ENCODE results near the gene MSL3.
A peak's percentile ranks its signal among the peaks of the same experiment; 100 is the strongest.

Gene MSL3

DNA sequence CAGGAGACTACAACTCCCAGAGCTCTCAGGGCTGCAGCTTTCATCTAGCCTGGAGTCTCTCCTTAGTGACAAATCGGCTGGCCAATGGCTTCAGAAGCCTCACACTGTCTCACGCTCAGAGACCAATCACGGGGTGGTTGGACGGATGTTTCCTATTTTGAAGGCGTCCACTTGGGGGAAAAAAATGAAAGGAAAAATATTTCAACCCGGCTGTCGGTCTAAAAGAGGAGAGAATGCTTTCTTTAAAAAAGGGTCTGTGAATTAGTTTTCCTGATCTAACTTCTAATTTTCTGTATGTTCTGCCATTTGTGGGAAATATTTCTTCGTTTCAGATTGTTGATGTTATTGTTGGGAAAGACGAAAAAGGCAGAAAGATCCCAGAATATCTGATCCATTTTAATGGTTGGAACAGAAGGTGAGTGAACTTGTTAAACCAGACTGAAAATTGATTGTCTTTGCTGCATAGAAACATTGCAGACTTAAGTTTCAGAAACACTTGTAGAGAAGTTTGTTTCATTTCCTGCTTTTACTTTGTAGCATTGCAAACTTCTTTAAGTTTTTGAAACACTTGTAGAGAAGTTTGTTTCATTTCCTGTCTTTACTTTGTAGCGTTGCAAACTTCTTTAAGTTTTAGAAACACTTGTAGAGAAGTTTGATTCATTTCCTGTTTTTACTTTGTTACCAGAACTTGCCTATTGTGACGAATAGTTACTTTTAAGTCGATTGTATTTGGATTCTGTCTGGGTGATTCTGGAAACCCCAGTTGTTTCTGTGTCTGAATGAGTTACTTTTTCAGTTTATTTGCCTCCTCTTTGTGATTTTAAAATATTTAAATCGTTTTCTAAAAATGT is 1.6 kb downstream of the MSL3 start:
- DNase-seq: peak; percentile 76 to 88

DNA sequence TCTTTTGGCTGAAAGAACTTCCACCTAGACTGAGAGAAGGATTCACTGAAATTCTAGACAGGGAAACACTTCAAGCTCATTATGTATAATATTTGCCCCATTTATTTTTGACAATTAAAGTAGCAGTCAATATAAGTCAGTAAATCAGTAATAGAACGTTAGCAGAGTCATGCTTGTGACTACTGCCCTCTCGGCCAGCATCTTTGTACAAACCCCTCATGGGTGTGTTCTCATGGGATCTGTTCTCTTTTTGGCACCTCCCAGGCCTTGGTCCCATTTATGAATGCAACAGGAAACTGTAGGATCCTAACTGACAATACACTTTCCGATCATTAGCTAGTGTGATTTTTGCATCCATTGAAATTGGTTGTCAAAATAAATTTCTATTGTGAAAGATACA is 2.9 kb downstream of the MSL3 start:
- DNase-seq: no peak

DNA sequence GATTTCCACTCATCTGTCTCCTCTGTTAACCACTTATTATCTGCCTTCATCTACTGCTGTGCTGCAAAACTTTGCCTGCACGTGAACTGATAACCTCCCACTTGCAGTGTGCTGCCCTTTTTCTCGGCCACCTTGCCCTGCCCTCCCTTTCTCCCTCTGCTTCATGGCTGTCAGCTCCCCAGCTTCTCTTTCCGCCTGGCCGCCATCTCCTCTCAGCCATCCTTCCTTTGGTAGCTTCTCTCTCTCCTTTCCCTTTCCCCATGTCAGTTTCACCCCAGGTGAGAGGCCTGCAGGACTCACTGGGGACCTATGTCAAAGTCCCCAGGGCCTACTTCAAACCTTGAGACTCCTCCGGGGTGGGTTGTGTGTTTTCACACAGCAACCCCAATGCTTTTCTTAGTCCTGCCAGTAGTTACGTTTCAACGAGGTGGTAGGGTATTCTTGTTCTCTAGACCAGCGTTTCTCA is 6.6 kb downstream of the MSL3 start:
- DNase-seq: no peak

DNA sequence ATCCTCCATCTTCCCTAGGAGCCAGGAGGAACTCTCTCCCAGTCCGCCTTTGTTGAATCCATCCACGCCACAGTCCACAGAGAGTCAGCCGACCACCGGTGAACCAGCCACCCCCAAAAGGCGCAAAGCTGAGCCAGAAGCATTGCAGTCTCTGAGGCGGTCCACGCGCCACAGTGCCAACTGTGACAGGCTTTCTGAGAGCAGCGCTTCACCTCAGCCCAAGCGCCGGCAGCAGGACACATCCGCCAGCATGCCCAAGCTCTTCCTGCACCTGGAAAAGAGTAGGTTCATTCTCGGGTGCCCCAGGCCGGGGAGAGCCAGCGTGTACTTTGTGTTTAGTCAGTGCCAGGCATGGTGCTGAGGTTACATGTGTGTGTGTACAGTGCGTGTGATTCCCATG is 7.4 kb downstream of the MSL3 start:
- no peak for DNase-seq

DNA sequence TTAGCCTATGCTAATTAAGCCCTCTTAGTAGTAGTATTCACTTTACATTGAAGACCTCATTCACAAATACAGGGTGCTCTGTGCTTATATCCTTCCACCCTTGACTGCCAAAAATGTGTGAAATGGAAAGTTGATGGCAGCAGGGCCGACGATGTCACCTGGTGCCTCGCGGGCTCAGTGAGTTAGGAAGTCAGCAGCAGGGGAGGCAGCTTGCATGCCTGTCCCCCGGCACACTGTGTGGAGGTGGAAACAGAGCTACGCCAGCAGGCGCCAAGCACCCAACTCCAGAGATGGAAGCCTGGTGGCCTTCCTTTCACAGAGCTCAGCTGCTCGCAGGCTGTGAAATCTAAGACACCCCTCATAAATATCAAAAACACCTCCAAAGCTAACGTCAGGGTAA is 8.4 kb downstream of the MSL3 start:
- no peak for DNase-seq

DNA sequence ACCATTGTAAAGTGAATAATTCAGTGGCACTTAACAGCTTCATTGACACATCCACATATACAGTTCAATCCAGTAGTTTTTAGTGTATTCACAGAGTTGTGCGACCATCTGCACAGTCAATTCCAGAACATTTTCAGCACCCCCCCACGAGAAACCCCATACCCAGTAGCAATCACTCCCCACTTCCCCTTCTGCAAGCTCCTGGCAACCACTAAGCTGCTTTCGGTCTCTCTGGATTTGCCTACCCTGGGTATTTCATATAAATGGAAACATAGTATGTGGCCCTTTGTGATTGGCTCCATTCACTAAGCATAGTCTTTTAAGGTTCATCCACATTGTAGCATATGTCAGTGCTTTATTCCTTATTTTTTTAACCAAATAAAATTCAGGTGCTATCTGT is 10.0 kb downstream of the MSL3 start:
- no peak for DNase-seq

DNA sequence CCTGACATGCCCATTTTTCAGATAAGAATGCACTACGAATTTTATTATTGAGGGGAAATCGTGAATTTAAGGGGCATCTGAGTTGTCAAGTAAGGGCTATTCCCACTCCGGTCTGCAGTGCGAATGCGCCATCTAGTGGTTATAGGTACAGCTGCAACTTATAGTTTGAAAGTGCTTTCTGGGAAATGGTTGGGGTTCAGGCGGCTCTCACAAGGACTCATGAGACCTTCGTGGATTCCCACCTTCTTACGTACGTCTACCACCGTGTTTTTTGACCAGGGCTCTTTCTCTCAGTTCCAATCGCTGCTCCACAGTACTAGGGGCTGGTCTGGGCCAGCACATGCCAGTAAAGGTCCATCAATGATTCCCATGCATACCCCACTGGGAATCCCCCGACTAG is 12.3 kb downstream of the MSL3 start:
- no peak for DNase-seq

DNA sequence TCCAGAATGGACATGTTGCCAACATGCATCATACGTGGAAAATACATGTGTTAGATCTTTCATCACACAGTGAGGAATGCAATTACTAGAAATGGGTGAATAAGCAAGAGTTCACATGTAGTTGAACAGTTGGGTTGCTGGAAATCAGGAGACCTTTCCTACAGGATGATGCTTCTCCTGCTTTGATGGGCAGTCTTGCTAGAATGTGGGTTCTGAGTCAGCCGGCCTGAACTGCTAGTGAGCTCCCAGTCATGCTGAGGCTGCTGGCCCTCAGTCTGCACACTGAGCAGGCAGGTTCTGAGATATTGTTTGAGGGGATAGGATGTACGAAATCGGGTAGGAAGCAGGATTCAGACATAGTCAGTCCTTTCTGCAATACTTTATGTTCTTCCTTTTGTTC is 20.2 kb downstream of the MSL3 start:
- DNase-seq: no peak

DNA sequence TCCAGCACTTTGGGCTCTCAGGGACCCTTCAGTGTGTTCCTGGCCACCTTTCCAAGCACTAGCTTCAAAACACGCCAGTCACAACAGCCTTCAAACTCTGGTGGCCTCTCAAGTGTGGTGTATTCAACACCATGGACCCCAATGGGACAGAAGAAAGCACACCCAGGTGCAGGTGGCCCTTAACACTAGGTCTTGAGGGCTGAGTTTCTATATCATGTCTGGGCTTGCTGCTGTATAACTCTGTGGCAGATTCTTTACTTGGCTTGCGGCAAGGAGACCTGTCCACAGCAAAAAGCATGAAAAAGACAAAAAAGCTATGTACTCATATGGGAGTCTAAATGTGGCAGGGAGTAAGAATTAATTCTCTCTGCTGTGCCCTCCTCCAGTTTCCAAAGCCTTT is 23.1 kb downstream of the MSL3 start:
- no peak for DNase-seq

DNA sequence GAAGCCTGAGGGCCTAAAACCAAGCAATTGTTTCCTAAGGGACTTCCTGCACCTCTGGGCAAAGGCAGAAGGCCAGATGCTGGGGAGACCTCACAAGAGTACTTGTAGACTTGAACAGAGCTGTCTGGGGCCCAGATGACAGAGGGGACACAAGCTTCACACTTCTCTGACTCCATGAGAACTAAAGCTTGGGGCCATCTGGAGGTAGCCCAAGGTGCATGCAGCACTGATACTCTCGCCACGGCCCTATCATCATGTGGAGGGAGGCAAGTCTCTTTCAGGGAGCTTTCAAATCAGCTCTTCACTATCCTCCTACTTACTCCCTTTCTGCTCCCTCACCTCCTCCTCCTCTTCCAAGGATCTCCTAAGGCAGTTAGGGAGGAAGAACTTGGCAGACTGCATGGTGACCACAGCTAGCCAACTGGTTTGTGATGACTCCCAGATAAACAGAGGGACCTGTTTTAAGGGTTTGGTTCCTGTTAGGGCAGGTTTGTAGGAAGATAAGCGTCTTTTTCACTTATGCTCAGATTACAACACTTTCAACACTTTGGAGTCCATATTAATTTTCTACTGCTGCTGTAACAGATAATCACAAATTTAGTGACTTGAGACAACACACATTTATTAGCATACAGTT is 23.8 kb downstream of the MSL3 start:
- no peak for DNase-seq

DNA sequence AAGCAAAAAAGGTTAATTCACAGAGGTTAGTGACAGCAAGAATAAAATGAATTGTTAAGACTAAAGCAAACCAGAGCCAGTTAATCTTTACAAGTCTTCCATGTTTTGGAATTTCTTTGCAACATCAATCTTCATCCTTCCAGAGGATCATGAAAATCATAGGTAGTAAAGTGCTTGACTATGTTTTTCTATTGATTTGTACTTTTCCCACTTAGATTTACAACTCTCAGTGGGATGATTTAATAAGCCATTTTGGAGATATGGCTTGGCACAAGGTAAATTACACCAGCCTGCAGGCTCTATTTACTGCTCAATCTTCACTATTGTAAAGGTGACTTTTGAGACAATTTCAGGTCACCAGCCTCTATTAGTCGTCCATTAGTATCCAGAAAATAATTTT is 26.5 kb downstream of the MSL3 start:
- DNase-seq: no peak

DNA sequence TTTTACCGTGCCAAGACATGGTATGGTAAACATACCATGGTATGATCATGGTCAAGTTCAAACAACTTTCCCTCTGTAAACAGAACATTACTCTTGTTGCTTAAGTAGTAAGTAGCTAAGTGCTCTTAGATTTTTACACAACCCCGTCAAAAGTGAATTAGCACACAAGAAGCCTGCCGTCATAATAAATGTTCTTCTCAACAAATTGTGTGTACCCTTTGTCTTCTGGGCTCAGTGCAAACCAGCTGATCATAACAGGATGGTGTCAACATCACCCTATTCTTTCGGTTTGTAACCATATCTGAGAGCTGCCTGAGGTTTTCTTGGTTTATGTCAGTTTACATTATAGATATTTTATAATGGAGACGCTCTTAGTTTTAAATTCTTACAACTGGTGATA is 28.8 kb downstream of the MSL3 start:
- no peak for DNase-seq

DNA sequence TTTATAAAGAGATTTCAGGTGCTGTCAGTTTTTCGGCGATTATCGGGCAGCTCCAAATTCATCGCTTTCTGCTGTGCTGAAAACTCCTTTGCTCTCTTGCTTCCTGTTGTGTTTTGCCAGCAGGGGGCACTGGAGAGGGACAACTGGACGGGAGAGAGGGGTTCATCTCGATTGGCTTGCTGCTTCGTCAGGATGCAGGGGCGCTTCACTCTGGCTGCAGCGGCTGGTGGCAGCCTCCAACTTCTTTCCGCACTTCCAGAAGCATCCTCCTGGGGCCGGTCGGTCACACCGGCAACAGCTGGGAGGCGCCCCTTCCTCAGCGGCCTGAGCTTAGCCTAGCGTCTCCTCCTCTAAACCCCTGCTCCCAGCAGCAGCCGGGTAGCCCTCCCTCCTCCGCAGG is 29.5 kb downstream of the MSL3 start:
- DNase-seq: no peak

DNA sequence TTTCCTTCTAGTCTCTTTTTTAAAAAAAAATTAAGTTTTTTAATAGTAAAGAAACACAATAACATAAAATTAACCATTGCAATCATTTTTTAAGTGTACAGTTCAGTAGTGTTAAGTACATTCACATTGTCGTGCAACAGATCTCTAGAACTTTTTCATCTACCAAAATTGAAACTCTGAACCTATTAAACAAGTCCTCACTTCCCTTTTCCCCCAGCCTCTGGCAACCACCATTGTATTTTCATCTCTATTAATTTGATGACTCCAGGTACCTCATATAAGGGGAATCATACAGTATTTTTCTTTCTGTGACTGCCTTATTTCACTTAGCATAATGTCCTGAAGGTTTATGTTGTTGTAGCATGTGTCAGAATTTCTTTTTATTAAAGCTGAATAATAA is 31.8 kb downstream of the MSL3 start:
- no peak for DNase-seq

DNA sequence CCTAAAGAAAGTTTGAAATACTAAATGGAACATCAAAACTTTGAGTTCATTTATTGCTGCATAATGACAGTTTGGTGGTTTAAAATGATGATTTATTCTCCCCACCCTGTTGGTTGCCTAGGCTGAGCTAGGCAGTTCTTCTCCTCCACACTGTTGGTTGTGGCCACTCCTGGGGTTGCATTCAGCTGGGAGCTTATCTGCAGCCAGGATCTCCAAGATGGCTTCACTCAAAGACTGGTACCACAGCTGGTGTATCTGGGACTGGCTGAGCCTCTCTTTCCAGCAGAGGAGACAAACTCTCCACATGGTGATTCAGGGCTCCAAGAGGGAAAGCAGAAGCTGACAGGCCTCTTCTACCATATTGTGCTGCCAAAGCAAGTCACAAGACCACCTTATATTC is 33.1 kb downstream of the MSL3 start:
- no peak for DNase-seq

DNA sequence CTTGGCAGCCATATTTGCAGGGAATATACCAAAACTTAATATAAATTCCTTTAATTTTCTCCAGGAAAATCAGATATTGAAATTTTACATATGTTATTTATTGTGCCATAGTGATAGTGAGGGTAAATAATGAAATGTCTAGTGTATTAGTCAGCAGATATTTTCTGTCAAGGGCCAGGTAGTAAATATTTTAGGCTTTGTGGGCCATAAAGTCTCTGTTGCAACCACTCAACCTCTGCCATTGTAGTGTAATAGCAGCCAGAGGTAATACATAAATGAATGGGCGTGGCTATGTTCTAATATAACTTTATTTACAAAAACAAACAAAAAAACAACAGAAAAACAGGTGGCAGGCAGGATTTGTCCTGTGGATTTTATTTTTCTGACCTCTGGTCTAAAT is 33.5 kb downstream of the MSL3 start:
- DNase-seq: no peak

DNA sequence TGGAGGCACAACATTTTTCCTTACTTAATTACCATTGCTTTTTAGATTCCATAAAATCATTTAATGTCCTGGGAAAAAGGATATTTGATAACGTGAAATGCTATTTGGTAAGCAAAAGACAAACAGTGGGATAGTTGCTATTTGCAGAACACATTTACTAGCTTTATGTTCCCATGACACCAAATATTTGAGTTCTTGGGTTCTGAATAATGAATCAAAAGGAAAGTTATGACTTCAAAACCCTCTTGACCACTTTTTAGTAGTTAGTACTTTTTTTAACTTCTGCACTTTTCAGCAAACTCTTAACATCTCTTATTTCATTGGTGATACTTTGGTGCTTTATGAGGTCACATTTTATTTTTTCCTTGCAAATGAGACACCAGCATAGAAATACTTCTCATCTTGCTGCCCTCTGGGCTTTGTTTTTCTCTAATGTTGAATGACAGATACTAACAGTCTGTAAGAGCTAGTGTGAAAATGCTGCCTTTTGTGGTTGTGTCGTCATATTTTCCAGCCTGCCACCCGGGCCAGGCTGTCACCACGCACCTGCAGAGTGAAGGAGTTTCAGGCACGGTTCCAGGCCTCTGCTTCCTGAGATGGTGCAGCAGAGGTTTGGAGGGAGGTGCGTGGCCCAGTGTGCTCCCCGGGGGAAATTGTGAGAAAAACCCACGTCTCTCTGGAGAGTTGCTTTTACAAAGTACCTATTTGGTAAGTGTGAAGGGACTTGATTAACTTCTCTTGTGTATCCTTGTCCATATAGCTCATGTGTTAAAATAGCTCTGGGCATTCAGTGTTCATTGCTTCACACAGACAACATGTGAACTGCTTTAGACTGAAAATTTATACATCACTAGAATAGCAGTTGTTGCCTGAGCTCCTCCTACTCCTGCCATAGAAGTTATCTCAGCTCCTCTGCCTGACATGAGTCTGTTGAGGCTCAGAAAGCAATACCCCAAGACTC is 34.7 kb downstream of the MSL3 start:
- no peak for DNase-seq

DNA sequence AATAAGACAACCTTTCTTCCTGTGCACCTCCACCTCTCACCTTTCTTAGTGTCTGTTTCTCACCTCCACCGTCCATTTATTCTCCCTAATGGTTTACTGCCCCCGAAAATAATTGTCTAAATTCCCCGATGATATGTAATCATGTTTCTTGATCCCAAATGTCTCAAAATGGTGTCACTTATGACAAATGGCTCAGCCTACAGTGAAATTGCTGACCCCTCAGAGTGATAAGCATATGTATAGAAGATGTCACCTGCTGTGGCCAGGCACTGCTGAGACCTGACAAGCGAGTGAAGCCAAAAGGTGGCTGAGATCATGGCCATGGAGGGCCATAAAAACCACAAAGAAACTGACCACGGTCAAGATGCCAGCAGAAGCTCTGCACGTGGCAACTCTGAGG is 35.7 kb downstream of the MSL3 start:
- no peak for DNase-seq

DNA sequence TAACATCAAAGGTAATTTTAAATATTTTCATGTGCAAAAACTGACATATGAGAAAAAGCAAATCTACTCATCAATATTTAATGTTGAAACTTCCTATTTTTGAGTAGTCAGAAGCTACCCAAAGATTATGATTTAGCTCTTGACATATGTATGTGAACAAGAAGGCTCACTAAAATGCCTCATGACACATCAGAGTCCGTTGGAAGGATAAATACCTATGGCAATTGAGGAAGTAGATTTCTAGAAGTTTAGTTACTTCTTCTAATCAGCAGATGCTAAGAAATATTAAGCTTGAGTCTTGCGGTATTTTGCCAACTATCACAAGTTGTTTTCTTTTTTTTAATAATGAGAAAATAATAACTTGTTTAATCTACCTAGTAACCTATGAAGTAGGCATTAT is 55.3 kb downstream of the MSL3 start:
- DNase-seq: no peak
